HepG2 (cell line): ENCODE measurements around the gene DDR2. TPM values are rescaled to one million over a fixed set of nuclear protein-coding genes. Genes with fewer than 3 reads are reported as not detected.

ENCODE experiments used
- ATAC-seq: fragments of 200-7000 bp; cut with Tn5 transposase; 3 replicates; pipeline ENCODE4 v1.9.1; 2020; ENCODE audit warnings: mild to moderate bottlenecking, moderate library complexity
- BruUV-seq: library from RNA; stranded (reverse); fragments of 400-500 nt; replicated peaks from 2 replicates; lab custom pipeline; 2021; lab: Mats Ljungman, UMichigan
- CTCF ChIA-PET: fragments of 300-600 bp; formaldehyde crosslinking; extraction: SDS; loops from one replicate; lab custom pipeline; 2021; ENCODE audit warnings: low total read pairs, inconsistent platforms, low intra/inter-chr PET ratio; lab: Yijun Ruan, JAX
- POLR2A ChIA-PET: fragments of 350-600 bp; sonication (Branson Sonifier 250); formaldehyde crosslinking; loops from one replicate; lab custom pipeline; 2020; ENCODE audit warnings: antibody characterized with exemption, inconsistent platforms; lab: Yijun Ruan, JAX
- DNase-seq: peaks from one replicate; pipeline ENCODE4 v3.0.0-alpha.2; 2015; ENCODE audit warnings: low spot score
- FAIRE-seq: peaks from 3 replicates; lab custom pipeline; 2011; peaks lifted over from hg19 to GRCh38; lab: Jason Lieb, UNC
- H2AFZ ChIP-seq: one replicate; pipeline ENCODE4 v1.6.1; 2011; ENCODE audit warnings: low read length, inconsistent platforms
- H3K27ac ChIP-seq: fragments of 300-600 bp; 3 replicates; pipeline ENCODE4 v1.8.0; 2011; ENCODE audit warnings: mixed run types, mild to moderate bottlenecking, mixed read lengths, low read length, inconsistent platforms; ENCODE audit not compliant: insufficient read depth; ENCODE audit errors: extremely low read length
- H3K27me3 ChIP-seq, 2 experiments: fragments of 200-600 bp in 1 of 2; 2 replicates in 1 of 2; 3 replicates in 1 of 2; pipeline versions ENCODE4 v1.6.0 to v1.8.0; 2011; ENCODE audit warnings: low read length in 2 of 2, mild to moderate bottlenecking in 2 of 2, moderate library complexity in 2 of 2, inconsistent platforms in 1 of 2; ENCODE audit not compliant: insufficient read depth in 2 of 2, control insufficient read depth in 1 of 2
- H3K36me3 ChIP-seq, 2 experiments: fragments of 200-600 bp in 1 of 2; replicated peaks in 1 of 2; 2 replicates in 1 of 2; 3 replicates in 1 of 2; pipeline versions ENCODE4 v1.5.1 to v1.8.0; 2011; ENCODE audit warnings: low read length in 2 of 2, inconsistent platforms in 1 of 2; ENCODE audit not compliant: insufficient read depth in 2 of 2, control insufficient read depth in 1 of 2
- H3K4me1 ChIP-seq: 2 replicates; pipeline ENCODE4 v1.5.1; 2012; ENCODE audit warnings: low read length, inconsistent platforms; ENCODE audit not compliant: insufficient read depth
- H3K4me2 ChIP-seq: 2 replicates; pipeline ENCODE4 v1.6.0; 2011; ENCODE audit warnings: low read depth, low read length, inconsistent platforms
- H3K4me3 ChIP-seq, 3 experiments: fragments of 200-600 bp in 1 of 3; sonication (generic), shearing (Covaris generic) in 1 of 3; replicated peaks in 1 of 3; 2 replicates each; pipeline ENCODE4 v1.5.1; 2011 to 2016; ENCODE audit warnings: low read length in 3 of 3, inconsistent platforms in 2 of 3, low read depth in 2 of 3, mild to moderate bottlenecking in 2 of 3, control low read depth in 1 of 3, mixed read lengths in 1 of 3; ENCODE audit not compliant: insufficient read depth in 1 of 3
- H3K79me2 ChIP-seq: one replicate; pipeline ENCODE4 v1.6.1; 2011; ENCODE audit warnings: low read length, inconsistent platforms; ENCODE audit not compliant: insufficient read depth
- H3K9ac ChIP-seq: 2 replicates; pipeline ENCODE4 v1.6.0; 2011; ENCODE audit warnings: mild to moderate bottlenecking, low read depth, low read length, inconsistent platforms; ENCODE audit not compliant: insufficient read depth
- H3K9me3 ChIP-seq: 2 replicates; pipeline ENCODE4 v1.5.1; 2012; ENCODE audit warnings: mild to moderate bottlenecking, low read length
- H4K20me1 ChIP-seq: 2 replicates; pipeline ENCODE4 v1.6.0; 2011; ENCODE audit warnings: inconsistent platforms, mild to moderate bottlenecking, low read length, moderate library complexity; ENCODE audit not compliant: insufficient read depth
- ESRRA ChIP-seq: sonication (generic); formaldehyde crosslinking; IDR thresholded peaks from 2 replicates; pipeline ENCODE4 v1.5.1; 2020; ENCODE audit warnings: mild to moderate bottlenecking, low read depth, missing genetic modification reagents
- GABPB1 ChIP-seq: IDR thresholded peaks from 2 replicates; pipeline ENCODE4 v1.6.1; 2016; ENCODE audit warnings: mild to moderate bottlenecking, missing genetic modification reagents, moderate library complexity, missing compliant biosample characterization
- HIVEP1 ChIP-seq: sonication (generic); formaldehyde crosslinking; IDR thresholded peaks from 2 replicates; pipeline ENCODE4 v1.4.0; 2020; ENCODE audit warnings: mild to moderate bottlenecking, missing genetic modification reagents
- HMG20B ChIP-seq: conservative IDR thresholded peaks from 2 replicates; pipeline ENCODE4 v1.6.1; 2016; ENCODE audit warnings: missing genetic modification reagents, missing compliant biosample characterization
- KMT2A ChIP-seq: sonication (generic); formaldehyde crosslinking; IDR thresholded peaks from 2 replicates; pipeline ENCODE4 v1.4.0; 2020; ENCODE audit warnings: missing genetic modification reagents
- MLLT10 ChIP-seq: sonication (generic); formaldehyde crosslinking; IDR thresholded peaks from 2 replicates; pipeline ENCODE4 v1.4.0; 2020; ENCODE audit warnings: missing genetic modification reagents
- NRL ChIP-seq: sonication (generic); formaldehyde crosslinking; IDR thresholded peaks from 2 replicates; pipeline ENCODE4 v1.5.0; 2020; ENCODE audit warnings: missing genetic modification reagents, mild to moderate bottlenecking, moderate library complexity, borderline replicate concordance
- SOX5 ChIP-seq: IDR thresholded peaks from 2 replicates; pipeline ENCODE4 v1.6.1; 2016; ENCODE audit warnings: borderline replicate concordance
- TGIF2 ChIP-seq: IDR thresholded peaks from 2 replicates; pipeline ENCODE4 v1.6.1; 2016; ENCODE audit warnings: control low read depth, missing compliant biosample characterization
- ZNF230 ChIP-seq: sonication (generic); formaldehyde crosslinking; IDR thresholded peaks from 2 replicates; pipeline ENCODE4 v1.4.0; 2020; ENCODE audit warnings: mild to moderate bottlenecking, missing genetic modification reagents
- ZNF432 ChIP-seq: sonication (generic); formaldehyde crosslinking; IDR thresholded peaks from 2 replicates; pipeline ENCODE4 v1.5.0; 2020; ENCODE audit warnings: missing genetic modification reagents, mild to moderate bottlenecking, borderline replicate concordance
- ZNF556 ChIP-seq: sonication (generic); formaldehyde crosslinking; IDR thresholded peaks from 2 replicates; pipeline ENCODE4 v1.4.0; 2020; ENCODE audit warnings: mild to moderate bottlenecking, missing genetic modification reagents, borderline replicate concordance
- ZSCAN20 ChIP-seq: sonication (generic); formaldehyde crosslinking; IDR thresholded peaks from 2 replicates; pipeline ENCODE4 v1.4.0; 2020; ENCODE audit warnings: missing genetic modification reagents, mild to moderate bottlenecking, borderline replicate concordance
- WGBS: methylation state at CpG from one replicate; pipeline ENCODE4 v1.1.6; 2017; ENCODE audit warnings: low lambda C conversion rate; 5-methylcytosine and 5-hydroxymethylcytosine counted together
- in situ Hi-C: cut with HindIII; loops from 2 replicates; pipeline ENCODE4 v1.10.0; 2017; ENCODE audit warnings: low pct_unique_long_range_greater_than_20kb; ENCODE audit not compliant: extremely low pct_ligation_motif_present
- intact Hi-C: fragments of 100-400 bp; cut with micrococcal nuclease; formaldehyde crosslinking; loops from one replicate; pipeline ENCODE4 v1.10.0; 2022; ENCODE audit not compliant: unreplicated experiment
- polyA plus RNA-seq, 8 experiments: library from polyadenylated mRNA; depleted of rRNA in 3 of 8; stranded (reverse) in 7 of 8; unstranded in 1 of 8; fragments of >200 nt; fragmentation: Illumina TruSeq in 4 of 8; extraction: Trizol in 4 of 8; gene quantifications; 2 replicates each; pipeline versions ENCODE4 v1.2.1 to v1.2.3, GENCODE V29; 2011 to 2016; ENCODE audit warnings: low read depth in 4 of 8, missing spikeins in 1 of 8, mixed read lengths in 1 of 8; ENCODE audit not compliant: insufficient read depth in 1 of 8
- total RNA-seq, 5 experiments: library from RNA; depleted of rRNA; stranded (reverse); fragments of >200 nt; fragmentation: Illumina TruSeq; extraction: Trizol; gene quantifications; 2 replicates each; pipeline ENCODE4 v1.2.3, GENCODE V29; 2016; ENCODE audit warnings: low read depth in 1 of 5

DDR2 gene
- total and polyA plus RNA-seq, 2 of the 13 experiments (the other 11 are each of a cell fraction or from before 2014, with no cell fraction given), result 0.36 to 0.38 TPM

DNA sequence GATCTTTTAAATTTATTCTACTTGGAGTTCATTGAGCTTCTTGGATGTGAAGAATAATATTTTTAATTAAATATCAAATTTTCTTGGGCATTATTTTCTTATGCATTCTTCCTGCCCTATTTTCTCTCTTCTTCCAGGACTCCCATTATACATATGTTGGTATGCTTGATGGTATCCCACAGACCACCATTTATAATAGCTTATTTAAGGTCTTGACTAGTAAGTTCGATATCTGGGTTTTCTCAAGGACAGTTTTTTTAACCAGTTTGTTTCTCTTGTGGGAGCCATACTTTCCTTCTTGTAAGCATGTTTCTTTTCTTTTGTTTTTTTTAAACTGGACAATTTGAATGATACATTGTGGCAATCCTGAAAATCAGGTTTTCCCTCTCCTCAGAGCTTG, 15.4 kb upstream of the DDR2 start (continued):
- no peak for TF ChIP-seq ZNF230 (CRISPR knock-in tag)
- no peak for TF ChIP-seq GABPB1 (CRISPR knock-in tag)
- TF ChIP-seq HIVEP1 (CRISPR knock-in tag), result no peak

DNA sequence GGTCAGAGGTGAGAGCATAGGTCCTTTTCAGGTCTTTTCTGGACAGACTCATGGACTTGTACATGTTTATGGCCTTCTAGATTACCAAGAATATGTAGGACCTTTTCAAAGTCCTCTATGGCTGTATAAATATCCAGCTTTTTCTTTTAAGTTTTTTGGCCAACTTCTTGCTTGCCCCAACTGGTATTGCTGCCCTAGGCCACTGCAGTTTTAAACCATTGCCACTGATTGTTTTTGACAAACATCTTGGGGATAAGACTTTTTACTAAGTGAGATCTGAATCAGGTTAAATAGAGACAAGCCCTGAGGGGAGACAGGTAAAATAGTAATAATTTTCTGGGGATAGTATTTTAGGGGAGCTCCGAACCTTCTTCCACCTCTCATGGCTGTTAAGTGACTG, 14.8 kb upstream of the DDR2 start:
- no peak overlapping the region for H2AFZ ChIP-seq

DNA sequence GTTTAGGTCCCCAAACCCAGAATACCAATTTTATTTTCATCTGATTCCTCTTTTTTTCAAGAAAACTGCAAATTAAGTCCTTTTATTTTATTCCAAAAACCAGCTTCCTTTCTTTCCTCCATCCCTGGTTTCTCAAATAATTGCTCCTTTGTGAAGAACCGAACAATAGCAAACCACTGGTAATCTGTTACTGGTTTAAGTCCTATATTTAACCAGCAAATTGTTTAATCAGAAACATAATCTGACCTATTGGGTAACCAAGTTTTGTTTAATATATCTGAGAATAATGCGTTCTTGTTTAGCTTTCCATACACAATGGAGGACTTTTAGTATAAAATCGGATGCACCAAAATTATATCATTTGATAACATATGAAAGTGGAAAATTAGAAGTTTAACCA, 13.2 kb upstream of the DDR2 start:
- CTCF ChIA-PET, result no interaction called here
- no peak overlapping the region for H3K27ac ChIP-seq
- in situ Hi-C loops, result no loop called here
- H3K27me3 ChIP-seq, result no peaks in the 10 kb centered on the region
- FAIRE-seq (no peak), DNase-seq (no peak), ATAC-seq (no peak)
- H3K4me1 ChIP-seq, result no peaks in the 10 kb centered on the region
- 93% methylated on average over 3 of the region's 3 CpGs for WGBS
- peaks cover 19% of the 10 kb centered on the region for H3K9me3 ChIP-seq
- no TSS peak for BruUV-seq
- TF ChIP-seq ESRRA (CRISPR knock-in tag) (no peak), GABPB1 (CRISPR knock-in tag) (no peak), TGIF2 (CRISPR knock-in tag) (no peak), KMT2A (CRISPR knock-in tag) (no peak), MLLT10 (no peak), HMG20B (no peak), SOX5 (no peak), ZSCAN20 (no peak), ZNF556 (no peak)
- no peaks in the 10 kb centered on the region for H3K79me2 ChIP-seq
- H2AFZ ChIP-seq, result no peak overlapping the region
- POLR2A ChIA-PET, result no interaction called here
- no peak overlapping the region for H3K4me3 ChIP-seq
- H3K36me3 ChIP-seq, result no peaks in the 10 kb centered on the region
- no peak overlapping the region for H3K4me2 ChIP-seq
- H3K9ac ChIP-seq, result no peak overlapping the region
- intact Hi-C loops, result no loop called here
- H4K20me1 ChIP-seq, result no peaks in the 10 kb centered on the region

More for the DNA sequence above, 14.8 kb upstream of the DDR2 start:
- peaks cover 15% of the 10 kb centered on the region for H3K4me1 ChIP-seq
- ATAC-seq, result no peak
- H3K4me3 ChIP-seq, result no peak overlapping the region
- H3K4me2 ChIP-seq, result no peak overlapping the region
- peaks cover 19% of the 10 kb centered on the region for H3K9me3 ChIP-seq
- ChIA-PET POLR2A (no interaction called here), CTCF (no interaction called here)
- intact Hi-C loops, result no loop called here
- DNase-seq, result no peak
- H3K9ac ChIP-seq, result no peak overlapping the region
- H4K20me1 ChIP-seq, result no peaks in the 10 kb centered on the region
- no peaks in the 10 kb centered on the region for H3K36me3 ChIP-seq
- no peak for FAIRE-seq
- no peak overlapping the region for H3K27ac ChIP-seq
- in situ Hi-C loops, result no loop called here
- 90% methylated on average over 1 of the region's 1 CpG for WGBS
- H3K27me3 ChIP-seq, result no peaks in the 10 kb centered on the region
- TF ChIP-seq NRL (no peak), ZNF432 (CRISPR knock-in tag) (peak; percentile 91; the same call in 1 of the 2 replicates)
- H3K79me2 ChIP-seq, result no peaks in the 10 kb centered on the region
- no TSS peak for BruUV-seq
